ENCODE results near the gene MAFF.
A peak's percentile ranks its signal among the peaks of the same experiment; 100 is the strongest.
"Not testable (repeated sequence)": the region's sequence is repeated elsewhere in the genome, so short reads cannot be mapped to it uniquely, and the experiment has no call there.

The MAFF gene

GRCh38 chr22:38201711-38202436 is at the start of gene MAFF:
TSS of gene MAFF (plus strand) at chr22:38201994. CDS start at chr22:38213854, 11,860 bp downstream.
- DNase-seq (ENCODE audit: insufficient read length, low spot score) (peak; percentile 84), FAIRE-seq (peak; percentile 95)

GRCh38 chr22:38153821-38154562 is 47.8 kb upstream of the MAFF start:
- FAIRE-seq (no peak), DNase-seq (ENCODE audit: insufficient read length, low spot score) (no peak)

GRCh38 chr22:38154563-38154915 is 47.3 kb upstream of the MAFF start:
- DNase-seq (ENCODE audit: insufficient read length, low spot score); FAIRE-seq: not testable (repeated sequence)

GRCh38 chr22:38155703-38156102 is 46.1 kb upstream of the MAFF start:
- FAIRE-seq, result no peak
- no peak for DNase-seq (ENCODE audit: insufficient read length, low spot score)

- peak; percentile 4 for FAIRE-seq
- DNase-seq (ENCODE audit: insufficient read length, low spot score), result peak; percentile 29
These were observed 38.6 kb upstream of the MAFF start for GRCh38 chr22:38162881-38163843.

GRCh38 chr22:38163844-38164550 is 37.8 kb upstream of the MAFF start:
- FAIRE-seq (peak; percentile 35), DNase-seq (ENCODE audit: insufficient read length, low spot score) (no peak)

GRCh38 chr22:38164551-38164918 is 37.3 kb upstream of the MAFF start:
- no peak for FAIRE-seq
- no peak for DNase-seq (ENCODE audit: insufficient read length, low spot score)

GRCh38 chr22:38165922-38166593 is 35.7 kb upstream of the MAFF start:
- DNase-seq (ENCODE audit: insufficient read length, low spot score), result no peak
- no peak for FAIRE-seq

GRCh38 chr22:38167988-38168407 is 33.8 kb upstream of the MAFF start:
- DNase-seq (ENCODE audit: insufficient read length, low spot score), result no peak
- no peak for FAIRE-seq

- DNase-seq (ENCODE audit: insufficient read length, low spot score) (no peak), FAIRE-seq (no peak)
These were observed 32.7 kb upstream of the MAFF start for GRCh38 chr22:38169116-38169515.

- DNase-seq (ENCODE audit: insufficient read length, low spot score), result no peak
- FAIRE-seq, result no peak
These were observed 31.3 kb upstream of the MAFF start for GRCh38 chr22:38170469-38170868.

- no peak for DNase-seq (ENCODE audit: insufficient read length, low spot score)
- no peak for FAIRE-seq
These were observed 29.6 kb upstream of the MAFF start for GRCh38 chr22:38171927-38172831.

GRCh38 chr22:38172832-38173640 is 28.8 kb upstream of the MAFF start:
- DNase-seq (ENCODE audit: insufficient read length, low spot score), result no peak
- FAIRE-seq, result no peak

- DNase-seq (ENCODE audit: insufficient read length, low spot score) (no peak), FAIRE-seq (no peak)
These were observed 28.2 kb upstream of the MAFF start for GRCh38 chr22:38173641-38173906.

- FAIRE-seq (no peak), DNase-seq (ENCODE audit: insufficient read length, low spot score) (no peak)
These were observed 27.2 kb upstream of the MAFF start for GRCh38 chr22:38174626-38175025.

GRCh38 chr22:38175206-38176118 is 26.3 kb upstream of the MAFF start:
- no peak for FAIRE-seq
- no peak for DNase-seq (ENCODE audit: insufficient read length, low spot score)

- FAIRE-seq (peak; percentile 78), DNase-seq (ENCODE audit: insufficient read length, low spot score) (peak; percentile 23)
These were observed 25.5 kb upstream of the MAFF start for GRCh38 chr22:38176170-38176741.

Data from GM19239 (cell line).